GM20000 (cell line): ENCODE data around the gene AP2S1.
"Not testable (repeated sequence)": the region's sequence is repeated elsewhere in the genome, so short reads cannot be mapped to it uniquely, and the experiment has no call there.

Source experiments
- DNase-seq: peaks from one replicate; pipeline ENCODE4 v3.0.0; 2012; ENCODE audit warnings: low spot score
- CTCF ChIP-seq: IDR thresholded peaks from 2 replicates; pipeline ENCODE4 v1.5.1; 2012; ENCODE audit warnings: mild to moderate bottlenecking, control low read depth; ENCODE audit errors: extremely low read depth, missing control alignments

The AP2S1 gene

GRCh38 chr19:46878613-46879375 is 28.1 kb upstream of the AP2S1 start:
- DNase-seq: no peak
- no peak for TF ChIP-seq CTCF

GRCh38 chr19:46875657-46876056 is 25.0 kb upstream of the AP2S1 start:
- no peak for DNase-seq
- TF ChIP-seq CTCF: no peak

GRCh38 chr19:46875234-46875633 is 24.6 kb upstream of the AP2S1 start:
- DNase-seq: no peak
- no peak for TF ChIP-seq CTCF

- TF ChIP-seq CTCF: no peak
- DNase-seq: no peak
Observed at GRCh38 chr19:46872967-46873366, 22.3 kb upstream of the AP2S1 start.

GRCh38 chr19:46871173-46871572 is 20.5 kb upstream of the AP2S1 start:
- DNase-seq: not testable (repeated sequence)

GRCh38 chr19:46868025-46868802 is 17.6 kb upstream of the AP2S1 start:
- no peak for TF ChIP-seq CTCF
- no peak for DNase-seq

- no peak for TF ChIP-seq CTCF
- DNase-seq: no peak
Observed at GRCh38 chr19:46867170-46867569, 16.5 kb upstream of the AP2S1 start.
